Lung microvascular endothelial cell (primary cell): ENCODE measurements around the gene SNX3. TPM values are rescaled to one million over a fixed set of nuclear protein-coding genes. Genes with fewer than 3 reads are reported as not detected.

Source experiments
- DNase-seq, 2 donors: peaks; one replicate each; pipeline versions ENCODE4 v3.0.0 to v3.0.0-alpha.2; 2010; ENCODE audit warnings: low read depth in 2 of 2
- total RNA-seq: library from RNA; depleted of rRNA; stranded (reverse); fragments of >200 nt; gene quantifications from 2 replicates; pipeline ENCODE4 v1.2.1, GENCODE V29; 2014

The SNX3 gene
- total RNA-seq, 1 donor from 2014 or later = 176 TPM

- no peak for DNase-seq
Observed at GRCh38 chr6:108170332-108171290, 90.2 kb downstream of the SNX3 start.

GRCh38 chr6:108169464-108170331, 91.1 kb downstream of the SNX3 start:
- DNase-seq = no peak

GRCh38 chr6:108168501-108169463, 92.1 kb downstream of the SNX3 start:
- DNase-seq = peak; percentile 35 to 50

GRCh38 chr6:108168090-108168463, 92.8 kb downstream of the SNX3 start:
- DNase-seq = no peak

GRCh38 chr6:108167449-108168089, 93.3 kb downstream of the SNX3 start:
- no peak for DNase-seq

GRCh38 chr6:108166664-108167448, 94.0 kb downstream of the SNX3 start:
- DNase-seq = no peak

GRCh38 chr6:108165714-108166663, 94.9 kb downstream of the SNX3 start, which contains the start of gene NR2E1:
TSS of gene NR2E1 (plus strand) at chr6:108166022. CDS start at chr6:108166766, 744 bp downstream.
- DNase-seq = no peak

GRCh38 chr6:108164815-108165706, 95.8 kb downstream of the SNX3 start:
- DNase-seq = no peak

- no peak for DNase-seq
Observed at GRCh38 chr6:108164543-108164814, 96.4 kb downstream of the SNX3 start.

- no peak for DNase-seq
Observed at GRCh38 chr6:108163644-108164542, 96.9 kb downstream of the SNX3 start.

GRCh38 chr6:108163267-108163643, 97.6 kb downstream of the SNX3 start:
- DNase-seq = no peak

- DNase-seq = no peak
Observed at GRCh38 chr6:108161724-108162282, 99.0 kb downstream of the SNX3 start.
